ENCODE data around the gene PHF8. TPM values are rescaled to one million over a fixed set of nuclear protein-coding genes. Genes with fewer than 3 reads are reported as not detected.

Gene PHF8
- total and polyA plus RNA-seq, 4 donors, result 12.3 to 59.7 (median 16.1) TPM

- H3K4me3 ChIP-seq (ENCODE audit: low read depth in 1 of 3, low read length in 3 of 3), result no peak overlapping the region
- H3K4me1 ChIP-seq (ENCODE audit: control insufficient read depth in 4 of 4, insufficient read depth in 4 of 4, low read length in 3 of 4), result no peaks in the 10 kb centered on the region
- WGBS, result 45% methylated on average over 3 of the region's 3 CpGs
- TF ChIP-seq GABPA (IDR thresholded peaks at IDR 0.05 in 1 of 2, conservative IDR thresholded peaks at IDR 0.05 in 1 of 2) (no peak), EGR1 (IDR thresholded peaks at IDR 0.05; ENCODE audit: low read depth in 2 of 2) (no peak), YY1 (IDR thresholded peaks at IDR 0.05) (no peak), HNF4A (conservative IDR thresholded peaks at IDR 0.05) (no peak), FOXA2 (IDR thresholded peaks at IDR 0.05) (no peak), RAD21 (IDR thresholded peaks at IDR 0.05) (no peak), REST (IDR thresholded peaks at IDR 0.05) (no peak), NR2F2 (IDR thresholded peaks at IDR 0.05) (no peak), HNF4G (IDR thresholded peaks at IDR 0.05) (no peak), RXRA (IDR thresholded peaks at IDR 0.05) (no peak), JUND (IDR thresholded peaks at IDR 0.05) (no peak), MAX (IDR thresholded peaks at IDR 0.05) (no peak)
- no peaks in the 10 kb centered on the region for H3K9me3 ChIP-seq (ENCODE audit: control insufficient read depth in 4 of 4, low read length in 3 of 4)
- no peak overlapping the region for H3K27ac ChIP-seq (ENCODE audit: low read depth in 1 of 2, low read length in 2 of 2)
- no peak for DNase-seq (ENCODE audit: low spot score)
- no peaks in the 10 kb centered on the region for H3K27me3 ChIP-seq (ENCODE audit: control insufficient read depth in 4 of 4, insufficient read depth in 4 of 4, low read length in 3 of 4)
- peaks cover 9 to 50% (median 32%) of the 10 kb centered on the region in 4 donors for H3K36me3 ChIP-seq (ENCODE audit: control insufficient read depth in 4 of 4, insufficient read depth in 3 of 4, low read depth in 1 of 4, low read length in 3 of 4)
- H3K9ac ChIP-seq (ENCODE audit: low read depth in 1 of 2, low read length in 2 of 2), result no peak overlapping the region
These were observed 105.1 kb downstream of the PHF8 start for GRCh38 chrX:53939127-53939526.

- Histone ChIP-seq H3K27me3 (ENCODE audit: control insufficient read depth in 4 of 4, insufficient read depth in 4 of 4, low read length in 3 of 4) (no peaks in the 10 kb centered on the region), H3K4me3 (ENCODE audit: low read depth in 1 of 3, low read length in 3 of 3) (no peak overlapping the region), H3K9ac (ENCODE audit: low read depth in 1 of 2, low read length in 2 of 2) (no peak overlapping the region), H3K27ac (ENCODE audit: low read depth in 1 of 2, low read length in 2 of 2) (no peak overlapping the region), H3K9me3 (ENCODE audit: control insufficient read depth in 4 of 4, low read length in 3 of 4) (no peaks in the 10 kb centered on the region), H3K4me1 (ENCODE audit: control insufficient read depth in 4 of 4, insufficient read depth in 4 of 4, low read length in 3 of 4) (no peaks in the 10 kb centered on the region), H3K36me3 (ENCODE audit: control insufficient read depth in 4 of 4, insufficient read depth in 3 of 4, low read depth in 1 of 4, low read length in 3 of 4) (no peaks in the 10 kb centered on the region)
- TF ChIP-seq HNF4A (conservative IDR thresholded peaks at IDR 0.05), result no peak
- no peak for TF ChIP-seq FOXA1 (IDR thresholded peaks at IDR 0.05)
- TF ChIP-seq, protein P1, sequence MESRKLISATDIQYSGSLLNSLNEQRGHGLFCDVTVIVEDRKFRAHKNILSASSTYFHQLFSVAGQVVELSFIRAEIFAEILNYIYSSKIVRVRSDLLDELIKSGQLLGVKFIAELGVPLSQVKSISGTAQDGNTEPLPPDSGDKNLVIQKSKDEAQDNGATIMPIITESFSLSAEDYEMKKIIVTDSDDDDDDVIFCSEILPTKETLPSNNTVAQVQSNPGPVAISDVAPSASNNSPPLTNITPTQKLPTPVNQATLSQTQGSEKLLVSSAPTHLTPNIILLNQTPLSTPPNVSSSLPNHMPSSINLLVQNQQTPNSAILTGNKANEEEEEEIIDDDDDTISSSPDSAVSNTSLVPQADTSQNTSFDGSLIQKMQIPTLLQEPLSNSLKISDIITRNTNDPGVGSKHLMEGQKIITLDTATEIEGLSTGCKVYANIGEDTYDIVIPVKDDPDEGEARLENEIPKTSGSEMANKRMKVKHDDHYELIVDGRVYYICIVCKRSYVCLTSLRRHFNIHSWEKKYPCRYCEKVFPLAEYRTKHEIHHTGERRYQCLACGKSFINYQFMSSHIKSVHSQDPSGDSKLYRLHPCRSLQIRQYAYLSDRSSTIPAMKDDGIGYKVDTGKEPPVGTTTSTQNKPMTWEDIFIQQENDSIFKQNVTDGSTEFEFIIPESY (IDR thresholded peaks at IDR 0.05), result no peak
- TF ChIP-seq NR2F2 (IDR thresholded peaks at IDR 0.05), result no peak
- TF ChIP-seq HNF4G (IDR thresholded peaks at IDR 0.05), result no peak
- no peak for TF ChIP-seq FOXA2 (IDR thresholded peaks at IDR 0.05)
- TF ChIP-seq JUND (IDR thresholded peaks at IDR 0.05), result no peak
- TF ChIP-seq MAX (IDR thresholded peaks at IDR 0.05), result no peak
- 88% methylated on average over 5 of the region's 5 CpGs for WGBS
- DNase-seq (ENCODE audit: low spot score), result no peak
These were observed 113.5 kb downstream of the PHF8 start for GRCh38 chrX:53930515-53931380.

Measured in liver (tissue), 9 donors.